HL-60 (cell line): ENCODE results near the gene ADGRE3.
A peak's percentile ranks its signal among the peaks of the same experiment; 100 is the strongest.

Experiments used
- POLR2AphosphoS5 ChIP-seq: IDR thresholded peaks from 2 replicates; pipeline ENCODE4 v1.6.1; 2012; ENCODE audit warnings: low read depth
- TF ChIP-seq, protein P1 (sequence below): IDR thresholded peaks from one replicate; pipeline ENCODE4 v1.5.1; 2011; ENCODE audit warnings: low read length, control low read depth, inconsistent platforms; ENCODE audit not compliant: insufficient read depth
- TF ChIP-seq, protein P2 (sequence below): IDR thresholded peaks from 2 replicates; pipeline ENCODE4 v1.6.1; 2012; ENCODE audit warnings: low read depth; ENCODE audit not compliant: insufficient replicate concordance

DNA sequence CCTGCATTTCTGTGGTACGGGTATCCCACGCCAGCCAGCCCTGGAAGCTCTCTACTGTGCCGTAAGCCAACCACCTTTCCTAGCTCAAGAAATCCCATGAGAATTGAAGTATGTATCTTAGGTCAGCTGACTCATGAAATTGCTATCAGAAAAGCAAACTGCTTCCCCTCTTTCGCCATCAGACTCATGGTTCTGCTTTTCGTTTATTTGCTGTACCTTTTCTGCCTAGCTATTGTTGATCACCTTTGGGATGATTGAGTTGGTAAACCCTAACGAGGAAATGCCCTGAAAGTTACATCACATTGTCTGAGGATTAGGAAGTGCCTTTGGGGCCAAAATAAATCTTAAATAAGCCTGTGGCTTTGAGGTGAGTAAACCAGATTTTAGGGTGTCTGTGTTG is at the start of gene ADGRE3:
- TF ChIP-seq, protein P1, sequence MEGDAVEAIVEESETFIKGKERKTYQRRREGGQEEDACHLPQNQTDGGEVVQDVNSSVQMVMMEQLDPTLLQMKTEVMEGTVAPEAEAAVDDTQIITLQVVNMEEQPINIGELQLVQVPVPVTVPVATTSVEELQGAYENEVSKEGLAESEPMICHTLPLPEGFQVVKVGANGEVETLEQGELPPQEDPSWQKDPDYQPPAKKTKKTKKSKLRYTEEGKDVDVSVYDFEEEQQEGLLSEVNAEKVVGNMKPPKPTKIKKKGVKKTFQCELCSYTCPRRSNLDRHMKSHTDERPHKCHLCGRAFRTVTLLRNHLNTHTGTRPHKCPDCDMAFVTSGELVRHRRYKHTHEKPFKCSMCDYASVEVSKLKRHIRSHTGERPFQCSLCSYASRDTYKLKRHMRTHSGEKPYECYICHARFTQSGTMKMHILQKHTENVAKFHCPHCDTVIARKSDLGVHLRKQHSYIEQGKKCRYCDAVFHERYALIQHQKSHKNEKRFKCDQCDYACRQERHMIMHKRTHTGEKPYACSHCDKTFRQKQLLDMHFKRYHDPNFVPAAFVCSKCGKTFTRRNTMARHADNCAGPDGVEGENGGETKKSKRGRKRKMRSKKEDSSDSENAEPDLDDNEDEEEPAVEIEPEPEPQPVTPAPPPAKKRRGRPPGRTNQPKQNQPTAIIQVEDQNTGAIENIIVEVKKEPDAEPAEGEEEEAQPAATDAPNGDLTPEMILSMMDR, result no peak
- TF ChIP-seq POLR2AphosphoS5, result peak; percentile 53
- TF ChIP-seq, protein P2, sequence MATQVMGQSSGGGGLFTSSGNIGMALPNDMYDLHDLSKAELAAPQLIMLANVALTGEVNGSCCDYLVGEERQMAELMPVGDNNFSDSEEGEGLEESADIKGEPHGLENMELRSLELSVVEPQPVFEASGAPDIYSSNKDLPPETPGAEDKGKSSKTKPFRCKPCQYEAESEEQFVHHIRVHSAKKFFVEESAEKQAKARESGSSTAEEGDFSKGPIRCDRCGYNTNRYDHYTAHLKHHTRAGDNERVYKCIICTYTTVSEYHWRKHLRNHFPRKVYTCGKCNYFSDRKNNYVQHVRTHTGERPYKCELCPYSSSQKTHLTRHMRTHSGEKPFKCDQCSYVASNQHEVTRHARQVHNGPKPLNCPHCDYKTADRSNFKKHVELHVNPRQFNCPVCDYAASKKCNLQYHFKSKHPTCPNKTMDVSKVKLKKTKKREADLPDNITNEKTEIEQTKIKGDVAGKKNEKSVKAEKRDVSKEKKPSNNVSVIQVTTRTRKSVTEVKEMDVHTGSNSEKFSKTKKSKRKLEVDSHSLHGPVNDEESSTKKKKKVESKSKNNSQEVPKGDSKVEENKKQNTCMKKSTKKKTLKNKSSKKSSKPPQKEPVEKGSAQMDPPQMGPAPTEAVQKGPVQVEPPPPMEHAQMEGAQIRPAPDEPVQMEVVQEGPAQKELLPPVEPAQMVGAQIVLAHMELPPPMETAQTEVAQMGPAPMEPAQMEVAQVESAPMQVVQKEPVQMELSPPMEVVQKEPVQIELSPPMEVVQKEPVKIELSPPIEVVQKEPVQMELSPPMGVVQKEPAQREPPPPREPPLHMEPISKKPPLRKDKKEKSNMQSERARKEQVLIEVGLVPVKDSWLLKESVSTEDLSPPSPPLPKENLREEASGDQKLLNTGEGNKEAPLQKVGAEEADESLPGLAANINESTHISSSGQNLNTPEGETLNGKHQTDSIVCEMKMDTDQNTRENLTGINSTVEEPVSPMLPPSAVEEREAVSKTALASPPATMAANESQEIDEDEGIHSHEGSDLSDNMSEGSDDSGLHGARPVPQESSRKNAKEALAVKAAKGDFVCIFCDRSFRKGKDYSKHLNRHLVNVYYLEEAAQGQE, result no peak
